ENCODE data around the gene GTSF1L.

DNA sequence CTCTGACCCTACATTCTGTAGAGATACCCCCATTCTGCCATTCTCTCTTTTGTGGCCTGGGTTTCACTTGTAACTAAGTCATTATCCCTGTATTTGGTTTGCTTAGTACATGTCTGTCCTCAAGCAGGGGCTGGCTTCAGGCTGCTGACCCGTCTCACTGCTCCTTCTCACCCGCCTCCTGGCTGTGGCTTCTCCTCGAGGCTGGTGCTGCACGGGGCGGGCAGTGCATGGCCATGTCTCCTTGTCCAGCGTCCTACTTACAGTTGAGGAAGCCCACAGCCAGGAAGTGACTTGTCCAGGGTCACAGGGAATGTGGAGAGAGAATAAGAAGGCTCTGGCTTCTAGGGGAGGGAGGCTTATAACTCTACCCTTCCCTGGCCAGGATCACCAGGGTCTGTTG, 11.3 kb downstream of the GTSF1L start:
- TF ChIP-seq, protein P1, sequence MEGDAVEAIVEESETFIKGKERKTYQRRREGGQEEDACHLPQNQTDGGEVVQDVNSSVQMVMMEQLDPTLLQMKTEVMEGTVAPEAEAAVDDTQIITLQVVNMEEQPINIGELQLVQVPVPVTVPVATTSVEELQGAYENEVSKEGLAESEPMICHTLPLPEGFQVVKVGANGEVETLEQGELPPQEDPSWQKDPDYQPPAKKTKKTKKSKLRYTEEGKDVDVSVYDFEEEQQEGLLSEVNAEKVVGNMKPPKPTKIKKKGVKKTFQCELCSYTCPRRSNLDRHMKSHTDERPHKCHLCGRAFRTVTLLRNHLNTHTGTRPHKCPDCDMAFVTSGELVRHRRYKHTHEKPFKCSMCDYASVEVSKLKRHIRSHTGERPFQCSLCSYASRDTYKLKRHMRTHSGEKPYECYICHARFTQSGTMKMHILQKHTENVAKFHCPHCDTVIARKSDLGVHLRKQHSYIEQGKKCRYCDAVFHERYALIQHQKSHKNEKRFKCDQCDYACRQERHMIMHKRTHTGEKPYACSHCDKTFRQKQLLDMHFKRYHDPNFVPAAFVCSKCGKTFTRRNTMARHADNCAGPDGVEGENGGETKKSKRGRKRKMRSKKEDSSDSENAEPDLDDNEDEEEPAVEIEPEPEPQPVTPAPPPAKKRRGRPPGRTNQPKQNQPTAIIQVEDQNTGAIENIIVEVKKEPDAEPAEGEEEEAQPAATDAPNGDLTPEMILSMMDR (IDR thresholded peaks at IDR 0.05) = no peak
- no peak for TF ChIP-seq SP1 (CRISPR knock-in tag; conservative IDR thresholded peaks at IDR 0.05)
- no peak for TF ChIP-seq HMGA2 (CRISPR knock-in tag; IDR thresholded peaks at IDR 0.05)
- TF ChIP-seq, protein P2, sequence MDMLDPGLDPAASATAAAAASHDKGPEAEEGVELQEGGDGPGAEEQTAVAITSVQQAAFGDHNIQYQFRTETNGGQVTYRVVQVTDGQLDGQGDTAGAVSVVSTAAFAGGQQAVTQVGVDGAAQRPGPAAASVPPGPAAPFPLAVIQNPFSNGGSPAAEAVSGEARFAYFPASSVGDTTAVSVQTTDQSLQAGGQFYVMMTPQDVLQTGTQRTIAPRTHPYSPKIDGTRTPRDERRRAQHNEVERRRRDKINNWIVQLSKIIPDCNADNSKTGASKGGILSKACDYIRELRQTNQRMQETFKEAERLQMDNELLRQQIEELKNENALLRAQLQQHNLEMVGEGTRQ (CRISPR knock-in tag; IDR thresholded peaks at IDR 0.05) = no peak
